Smooth muscle cell (in vitro differentiated cells): ENCODE data around the gene NMT1. TPM values are rescaled to one million over a fixed set of nuclear protein-coding genes. Genes with fewer than 3 reads are reported as not detected.

Experiments
- DNase-seq: peaks from one replicate; lab custom pipeline; 2025; ENCODE audit not compliant: unreplicated experiment; lab: John Stamatoyannopoulos, UW
- H2AFZ ChIP-seq: fragments of 200-600 bp; sonication (generic); 2 replicates; pipeline ENCODE4 v1.6.0; 2016; ENCODE audit warnings: antibody characterized with exemption, low read depth, mild to moderate bottlenecking
- H3F3A ChIP-seq: fragments of 200-600 bp; sonication (generic); 2 replicates; pipeline ENCODE4 v1.6.0; 2017; ENCODE audit warnings: antibody characterized with exemption, low read depth
- H3K27ac ChIP-seq: fragments of 200-600 bp; sonication (generic); 2 replicates; pipeline ENCODE4 v1.5.1; 2016; ENCODE audit warnings: low read depth, mild to moderate bottlenecking
- H3K27me3 ChIP-seq: fragments of 200-600 bp; sonication (generic); 2 replicates; pipeline ENCODE4 v1.6.1; 2016; ENCODE audit warnings: low read depth, mild to moderate bottlenecking
- H3K36me3 ChIP-seq: fragments of 200-600 bp; sonication (generic); 2 replicates; pipeline ENCODE4 v1.5.1; 2016; ENCODE audit warnings: low read depth
- H3K4me1 ChIP-seq: fragments of 200-600 bp; sonication (generic); 2 replicates; pipeline ENCODE4 v1.5.1; 2016; ENCODE audit warnings: low read depth
- H3K4me2 ChIP-seq: fragments of 200-600 bp; sonication (generic); 2 replicates; pipeline ENCODE4 v1.6.0; 2016; ENCODE audit warnings: mild to moderate bottlenecking
- H3K4me3 ChIP-seq: fragments of 200-600 bp; sonication (generic); 2 replicates; pipeline ENCODE4 v1.5.1; 2016; ENCODE audit warnings: mild to moderate bottlenecking
- H3K79me2 ChIP-seq: fragments of 200-600 bp; sonication (generic); 2 replicates; pipeline ENCODE4 v1.6.0; 2016; ENCODE audit warnings: low read depth, mild to moderate bottlenecking
- H3K9ac ChIP-seq: fragments of 200-600 bp; sonication (generic); 2 replicates; pipeline ENCODE4 v1.6.0; 2016; ENCODE audit warnings: low read depth
- H3K9me3 ChIP-seq: fragments of 200-600 bp; sonication (generic); replicated peaks from 2 replicates; pipeline ENCODE4 v1.5.1; 2016; ENCODE audit warnings: low read depth
- H4K20me1 ChIP-seq: fragments of 200-600 bp; sonication (generic); 2 replicates; pipeline ENCODE4 v1.6.0; 2016; ENCODE audit warnings: low read depth
- CTCF ChIP-seq: fragments of 200-600 bp; sonication (generic); IDR thresholded peaks from 2 replicates; pipeline ENCODE4 v1.5.1; 2017; ENCODE audit warnings: borderline replicate concordance, mild to moderate bottlenecking, antibody characterized with exemption; ENCODE audit not compliant: insufficient read depth, poor library complexity, severe bottlenecking
- WGBS: methylation state at CpG from one replicate; pipeline ENCODE4 v1.1.7; 2016; ENCODE audit warnings: low lambda C conversion rate; 5-methylcytosine and 5-hydroxymethylcytosine counted together
- polyA plus RNA-seq: library from polyadenylated mRNA; unstranded; fragments of >200 nt; fragmentation: Nextera tagmentation; extraction: Ambion mirVana; gene quantifications from 2 replicates; pipeline ENCODE4 v1.2.1, GENCODE V29; 2016
- total RNA-seq: library from RNA; depleted of rRNA; stranded (reverse); fragments of >200 nt; gene quantifications from 2 replicates; pipeline ENCODE4 v1.2.3, GENCODE V29; 2014

Gene NMT1
- total and polyA plus RNA-seq, 2 experiments from 2014 or later = 87.6 to 105 TPM

- TF ChIP-seq CTCF = no peak
- Histone ChIP-seq H3K4me1 (peaks cover 16% of the 10 kb centered on the region), H4K20me1 (no peaks in the 10 kb centered on the region), H3K9ac (no peak overlapping the region), H3K9me3 (no peaks in the 10 kb centered on the region), H3K36me3 (no peaks in the 10 kb centered on the region), H3F3A (peaks cover 7% of the 10 kb centered on the region), H2AFZ (no peak overlapping the region), H3K4me2 (peak overlapping the region; percentile 89), H3K79me2 (no peaks in the 10 kb centered on the region), H3K4me3 (no peak overlapping the region), H3K27me3 (peaks cover 18% of the 10 kb centered on the region), H3K27ac (no peak overlapping the region)
- WGBS = 36% methylated on average over 16 of the region's 17 CpGs
- DNase-seq = no peak
These were observed 40.6 kb upstream of the NMT1 start for GRCh38 chr17:45020354-45021138.

GRCh38 chr17:45021607-45022287 lies 39.4 kb upstream of the NMT1 start:
- Histone ChIP-seq H3K4me2 (peak overlapping the region; percentile 89), H2AFZ (no peak overlapping the region), H4K20me1 (no peaks in the 10 kb centered on the region), H3K36me3 (no peaks in the 10 kb centered on the region), H3K79me2 (no peaks in the 10 kb centered on the region), H3K27ac (no peak overlapping the region), H3F3A (peaks cover 7% of the 10 kb centered on the region), H3K27me3 (peaks cover 18% of the 10 kb centered on the region), H3K9me3 (no peaks in the 10 kb centered on the region), H3K9ac (peak overlapping the region; percentile 32), H3K4me3 (peak overlapping the region; percentile 55), H3K4me1 (peaks cover 16% of the 10 kb centered on the region)
- 6% methylated on average over 44 of the region's 57 CpGs for WGBS
- TF ChIP-seq CTCF = peak; percentile 90
- peak; percentile 41 for DNase-seq

- H3K9me3 ChIP-seq = no peaks in the 10 kb centered on the region
- H3K27ac ChIP-seq = no peak overlapping the region
- H3K4me3 ChIP-seq = peak overlapping the region; percentile 55
- peaks cover 16% of the 10 kb centered on the region for H3K4me1 ChIP-seq
- DNase-seq = no peak
- no peaks in the 10 kb centered on the region for H3K36me3 ChIP-seq
- H3F3A ChIP-seq = peaks cover 7% of the 10 kb centered on the region
- no peaks in the 10 kb centered on the region for H3K79me2 ChIP-seq
- peak overlapping the region; percentile 89 for H3K4me2 ChIP-seq
- no peak overlapping the region for H2AFZ ChIP-seq
- peaks cover 18% of the 10 kb centered on the region for H3K27me3 ChIP-seq
- no peak overlapping the region for H3K9ac ChIP-seq
- 66% methylated on average over 8 of the region's 8 CpGs for WGBS
- TF ChIP-seq CTCF = no peak
- H4K20me1 ChIP-seq = no peaks in the 10 kb centered on the region
These were observed 38.8 kb upstream of the NMT1 start for GRCh38 chr17:45022288-45022648.
